Measurements from ENCODE around the gene KIF26B. TPM values are rescaled to one million over a fixed set of nuclear protein-coding genes. Genes with fewer than 3 reads are reported as not detected.

The KIF26B gene
- total RNA-seq, 1 donor from 2014 or later = 0.13 TPM

GRCh38 chr1:245500546-245500945, 345.8 kb downstream of the KIF26B start:
- Mint-ChIP-seq H3K9me3 (no peaks in the 10 kb centered on the region), H3K36me3 (ENCODE audit: low read depth) (no peaks in the 10 kb centered on the region), H3K4me1 (ENCODE audit: low read depth) (no peaks in the 10 kb centered on the region), H3K27ac (no peak overlapping the region), H3K27me3 (ENCODE audit: insufficient read depth) (peaks cover 2% of the 10 kb centered on the region), H3K4me3 (no peak overlapping the region)
- intact Hi-C loops (cut with micrococcal nuclease) = no loop called here
- DNase-seq (ENCODE audit: low spot score) = no peak

DNA sequence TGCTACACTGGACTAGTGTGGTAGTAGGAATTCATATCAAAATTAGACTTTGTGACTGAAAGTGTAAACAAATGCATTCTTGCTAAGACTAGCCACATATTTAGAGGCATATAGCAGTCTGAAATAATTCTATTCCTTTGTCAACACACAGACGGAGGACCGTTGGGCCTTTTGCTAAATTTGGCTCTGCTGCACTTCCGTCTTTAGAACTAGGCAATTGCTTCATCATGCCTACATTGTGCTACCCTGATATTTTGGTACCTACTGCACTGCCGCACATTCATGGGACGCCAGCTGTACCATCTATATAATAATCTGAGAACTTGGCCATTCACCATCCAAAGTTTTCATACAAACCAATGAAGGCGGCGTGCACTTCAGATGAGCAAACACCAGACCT, 346.8 kb downstream of the KIF26B start:
- no peaks in the 10 kb centered on the region for H3K36me3 Mint-ChIP-seq (ENCODE audit: low read depth)
- H3K27me3 Mint-ChIP-seq (ENCODE audit: insufficient read depth) = no peaks in the 10 kb centered on the region
- no peaks in the 10 kb centered on the region for H3K4me1 Mint-ChIP-seq (ENCODE audit: low read depth)
- intact Hi-C loops (cut with micrococcal nuclease) = no loop called here
- H3K27ac Mint-ChIP-seq = no peak overlapping the region
- no peak for DNase-seq (ENCODE audit: low spot score)
- H3K9me3 Mint-ChIP-seq = no peaks in the 10 kb centered on the region
- H3K4me3 Mint-ChIP-seq = no peak overlapping the region

- Mint-ChIP-seq H3K36me3 (ENCODE audit: low read depth) (no peaks in the 10 kb centered on the region), H3K4me1 (ENCODE audit: low read depth) (no peaks in the 10 kb centered on the region), H3K4me3 (no peak overlapping the region), H3K27me3 (ENCODE audit: insufficient read depth) (no peaks in the 10 kb centered on the region), H3K27ac (no peak overlapping the region), H3K9me3 (no peaks in the 10 kb centered on the region)
- intact Hi-C loops (cut with micrococcal nuclease) = no loop called here
- no peak for DNase-seq (ENCODE audit: low spot score)
These were observed 348.8 kb downstream of the KIF26B start for GRCh38 chr1:245503548-245503947.

DNA sequence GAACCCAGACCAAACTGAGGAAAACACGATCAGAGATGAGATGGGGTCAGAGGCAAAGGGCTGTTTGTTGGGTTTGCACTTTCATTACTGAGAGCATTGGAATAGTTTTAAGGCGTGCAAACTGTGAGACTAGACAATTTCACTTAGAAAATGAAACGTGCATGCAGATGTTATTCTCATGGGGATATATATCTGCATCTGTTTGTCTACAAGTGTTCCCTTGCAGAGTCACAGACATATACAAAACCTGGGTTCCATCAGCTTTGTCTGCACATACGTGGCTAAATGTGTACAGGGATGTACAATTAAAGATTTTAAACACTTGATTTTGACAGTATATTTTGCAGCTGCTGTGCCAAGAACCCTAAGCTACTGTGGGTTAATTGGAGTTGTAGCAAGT, 355.4 kb downstream of the KIF26B start:
- no peak overlapping the region for H3K4me3 Mint-ChIP-seq
- no peaks in the 10 kb centered on the region for H3K9me3 Mint-ChIP-seq
- no peaks in the 10 kb centered on the region for H3K36me3 Mint-ChIP-seq (ENCODE audit: low read depth)
- H3K4me1 Mint-ChIP-seq (ENCODE audit: low read depth) = no peaks in the 10 kb centered on the region
- DNase-seq (ENCODE audit: low spot score) = no peak
- peaks cover 6% of the 10 kb centered on the region for H3K27me3 Mint-ChIP-seq (ENCODE audit: insufficient read depth)
- no peak overlapping the region for H3K27ac Mint-ChIP-seq
- intact Hi-C loops (cut with micrococcal nuclease) = no loop called here

- Mint-ChIP-seq H3K4me3 (no peak overlapping the region), H3K4me1 (ENCODE audit: low read depth) (no peaks in the 10 kb centered on the region), H3K27ac (no peak overlapping the region), H3K36me3 (ENCODE audit: low read depth) (no peaks in the 10 kb centered on the region), H3K27me3 (ENCODE audit: insufficient read depth) (peaks cover 6% of the 10 kb centered on the region), H3K9me3 (no peaks in the 10 kb centered on the region)
- DNase-seq (ENCODE audit: low spot score) = no peak
- intact Hi-C loops (cut with micrococcal nuclease) = no loop called here
These were observed 357.6 kb downstream of the KIF26B start for GRCh38 chr1:245512181-245512888.

- intact Hi-C loops (cut with micrococcal nuclease) = no loop called here
- no peak for DNase-seq (ENCODE audit: low spot score)
- Mint-ChIP-seq H3K36me3 (ENCODE audit: low read depth) (no peaks in the 10 kb centered on the region), H3K9me3 (no peaks in the 10 kb centered on the region), H3K4me1 (ENCODE audit: low read depth) (no peaks in the 10 kb centered on the region), H3K27ac (no peak overlapping the region), H3K27me3 (ENCODE audit: insufficient read depth) (peaks cover 6% of the 10 kb centered on the region), H3K4me3 (no peak overlapping the region)
These were observed 358.3 kb downstream of the KIF26B start for GRCh38 chr1:245512980-245513578.

GRCh38 chr1:245516284-245516759, 361.5 kb downstream of the KIF26B start:
- Mint-ChIP-seq H3K36me3 (ENCODE audit: low read depth) (no peaks in the 10 kb centered on the region), H3K4me3 (no peak overlapping the region), H3K9me3 (no peaks in the 10 kb centered on the region), H3K27ac (no peak overlapping the region), H3K4me1 (ENCODE audit: low read depth) (no peaks in the 10 kb centered on the region), H3K27me3 (ENCODE audit: insufficient read depth) (peaks cover 6% of the 10 kb centered on the region)
- DNase-seq (ENCODE audit: low spot score) = no peak
- intact Hi-C loops (cut with micrococcal nuclease) = no loop called here

DNA sequence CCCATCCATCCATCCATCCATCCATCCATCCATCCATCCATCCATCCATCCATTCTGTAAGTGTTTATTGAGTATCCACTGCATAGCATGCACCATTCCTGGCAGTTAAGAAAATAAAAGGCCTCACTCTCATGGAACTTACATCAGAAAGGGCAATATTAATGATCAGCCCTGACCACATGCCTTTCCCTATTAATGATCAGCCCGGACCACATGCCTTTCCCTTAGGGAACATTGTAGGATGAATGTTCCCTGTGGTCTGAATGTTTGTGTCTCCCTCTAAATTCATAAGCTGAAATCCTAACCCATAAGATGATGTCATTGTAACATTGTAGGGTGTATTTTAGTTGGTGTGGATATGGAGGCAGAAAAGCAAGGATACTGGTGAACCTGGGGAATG, 365.8 kb downstream of the KIF26B start:
- no peak overlapping the region for H3K27ac Mint-ChIP-seq
- no peaks in the 10 kb centered on the region for H3K36me3 Mint-ChIP-seq (ENCODE audit: low read depth)
- no peak overlapping the region for H3K4me3 Mint-ChIP-seq
- no peaks in the 10 kb centered on the region for H3K9me3 Mint-ChIP-seq
- intact Hi-C loops (cut with micrococcal nuclease) = no loop called here
- DNase-seq (ENCODE audit: low spot score) = no peak
- no peaks in the 10 kb centered on the region for H3K4me1 Mint-ChIP-seq (ENCODE audit: low read depth)
- H3K27me3 Mint-ChIP-seq (ENCODE audit: insufficient read depth) = no peaks in the 10 kb centered on the region

DNA sequence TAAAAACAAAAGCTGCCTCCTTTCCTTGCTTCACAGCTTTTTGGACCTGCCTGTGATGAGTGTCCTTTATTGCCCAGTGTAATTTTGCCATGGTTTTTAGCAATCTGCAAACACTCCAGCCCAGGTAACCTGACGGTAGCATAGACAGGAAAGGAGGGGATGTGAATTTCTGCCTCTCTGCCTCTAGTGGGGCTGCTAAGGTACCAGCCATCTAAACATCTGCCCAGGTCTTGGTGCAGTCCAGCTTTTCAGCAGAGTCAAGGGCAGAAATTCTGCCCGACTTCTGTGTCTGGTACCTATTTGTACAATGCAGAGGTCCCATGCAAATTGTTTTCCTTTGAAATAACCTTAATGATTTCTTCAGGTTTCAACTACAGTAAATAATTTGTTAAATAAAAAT, 371.4 kb downstream of the KIF26B start:
- Mint-ChIP-seq H3K27me3 (ENCODE audit: insufficient read depth) (no peaks in the 10 kb centered on the region), H3K36me3 (ENCODE audit: low read depth) (no peaks in the 10 kb centered on the region), H3K4me3 (no peak overlapping the region), H3K4me1 (ENCODE audit: low read depth) (no peaks in the 10 kb centered on the region), H3K27ac (no peak overlapping the region), H3K9me3 (no peaks in the 10 kb centered on the region)
- DNase-seq (ENCODE audit: low spot score) = no peak
- intact Hi-C loops (cut with micrococcal nuclease) = no loop called here

- intact Hi-C loops (cut with micrococcal nuclease) = no loop called here
- H3K27me3 Mint-ChIP-seq (ENCODE audit: insufficient read depth) = peaks cover 2% of the 10 kb centered on the region
- no peak for DNase-seq (ENCODE audit: low spot score)
- no peaks in the 10 kb centered on the region for H3K36me3 Mint-ChIP-seq (ENCODE audit: low read depth)
- no peaks in the 10 kb centered on the region for H3K9me3 Mint-ChIP-seq
- H3K27ac Mint-ChIP-seq = no peak overlapping the region
- H3K4me3 Mint-ChIP-seq = no peak overlapping the region
- no peaks in the 10 kb centered on the region for H3K4me1 Mint-ChIP-seq (ENCODE audit: low read depth)
These were observed 373.5 kb downstream of the KIF26B start for GRCh38 chr1:245528258-245528635.

DNA sequence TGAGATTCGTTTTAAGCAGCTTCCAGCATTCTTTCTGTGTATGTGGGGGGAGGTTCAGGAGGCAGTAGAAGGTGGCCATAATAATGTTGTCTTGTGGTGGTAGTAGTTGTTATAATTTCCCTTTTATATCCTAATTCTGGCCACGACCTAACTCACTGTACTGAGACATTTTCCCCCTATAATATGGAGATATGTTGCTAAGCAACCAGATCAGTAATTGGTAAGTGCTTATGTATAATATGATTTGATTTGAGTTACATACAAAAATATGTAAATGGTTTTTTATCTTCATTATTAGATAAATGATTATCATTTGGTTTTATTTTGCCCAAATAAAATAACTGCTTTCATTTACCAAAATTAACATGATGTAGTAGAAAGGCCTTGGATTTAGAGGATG, 376.2 kb downstream of the KIF26B start:
- intact Hi-C loops (cut with micrococcal nuclease) = no loop called here
- Mint-ChIP-seq H3K36me3 (ENCODE audit: low read depth) (no peaks in the 10 kb centered on the region), H3K4me1 (ENCODE audit: low read depth) (no peaks in the 10 kb centered on the region), H3K4me3 (no peak overlapping the region), H3K27me3 (ENCODE audit: insufficient read depth) (peaks cover 4% of the 10 kb centered on the region), H3K9me3 (no peaks in the 10 kb centered on the region), H3K27ac (no peak overlapping the region)
- DNase-seq (ENCODE audit: low spot score) = no peak

GRCh38 chr1:245537992-245538391, 383.2 kb downstream of the KIF26B start:
- Mint-ChIP-seq H3K4me1 (ENCODE audit: low read depth) (no peaks in the 10 kb centered on the region), H3K27me3 (ENCODE audit: insufficient read depth) (peaks cover 3% of the 10 kb centered on the region), H3K4me3 (no peak overlapping the region), H3K9me3 (no peaks in the 10 kb centered on the region), H3K27ac (no peak overlapping the region), H3K36me3 (ENCODE audit: low read depth) (no peaks in the 10 kb centered on the region)
- no peak for DNase-seq (ENCODE audit: low spot score)
- intact Hi-C loops (cut with micrococcal nuclease) = no loop called here

GRCh38 chr1:245538671-245539070, 383.9 kb downstream of the KIF26B start:
- Mint-ChIP-seq H3K36me3 (ENCODE audit: low read depth) (no peaks in the 10 kb centered on the region), H3K9me3 (no peaks in the 10 kb centered on the region), H3K4me3 (no peak overlapping the region), H3K27ac (no peak overlapping the region), H3K27me3 (ENCODE audit: insufficient read depth) (peaks cover 1% of the 10 kb centered on the region), H3K4me1 (ENCODE audit: low read depth) (no peaks in the 10 kb centered on the region)
- intact Hi-C loops (cut with micrococcal nuclease) = no loop called here
- no peak for DNase-seq (ENCODE audit: low spot score)

GRCh38 chr1:245541369-245541768, 386.6 kb downstream of the KIF26B start:
- no peaks in the 10 kb centered on the region for H3K36me3 Mint-ChIP-seq (ENCODE audit: low read depth)
- no peak for DNase-seq (ENCODE audit: low spot score)
- no peaks in the 10 kb centered on the region for H3K27me3 Mint-ChIP-seq (ENCODE audit: insufficient read depth)
- no peaks in the 10 kb centered on the region for H3K4me1 Mint-ChIP-seq (ENCODE audit: low read depth)
- no peak overlapping the region for H3K27ac Mint-ChIP-seq
- no peak overlapping the region for H3K4me3 Mint-ChIP-seq
- intact Hi-C loops (cut with micrococcal nuclease) = no loop called here
- H3K9me3 Mint-ChIP-seq = no peaks in the 10 kb centered on the region
